ENCODE measurements around the gene PLA2G6. TPM values are rescaled to one million over a fixed set of nuclear protein-coding genes. Genes with fewer than 3 reads are reported as not detected.
"Not testable (repeated sequence)": the region's sequence is repeated elsewhere in the genome, so short reads cannot be mapped to it uniquely, and the experiment has no call there.

Gene PLA2G6
- total RNA-seq, 4 donors from 2014 or later, result 30.7 to 327 (median 72.3) TPM

DNA sequence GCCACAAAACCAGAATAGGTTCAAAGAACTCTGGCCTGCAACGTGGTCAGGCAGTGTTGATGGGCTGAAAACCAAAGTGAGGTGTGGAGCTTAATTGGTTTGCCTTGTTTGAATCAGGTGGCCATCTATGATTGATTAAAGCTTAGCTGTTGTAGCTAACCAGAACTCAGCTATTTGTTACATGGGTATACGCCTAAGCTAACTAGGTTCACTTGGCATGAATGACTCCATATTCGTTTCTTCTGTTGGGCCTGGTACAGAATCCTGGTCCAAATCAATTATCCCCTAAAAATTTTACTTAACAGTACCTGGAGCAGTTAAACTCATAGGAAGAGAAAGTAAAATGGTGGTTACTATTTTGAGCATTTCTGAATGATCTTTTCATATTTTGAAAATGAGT lies 63.4 kb downstream of the PLA2G6 start:
- TF ChIP-seq EP300 (IDR thresholded peaks at IDR 0.05; ENCODE audit: low read depth) (no peak), POLR2A (IDR thresholded peaks at IDR 0.05) (no peak), POLR2AphosphoS5 (IDR thresholded peaks at IDR 0.05) (no peak)
- TF ChIP-seq, protein P1, sequence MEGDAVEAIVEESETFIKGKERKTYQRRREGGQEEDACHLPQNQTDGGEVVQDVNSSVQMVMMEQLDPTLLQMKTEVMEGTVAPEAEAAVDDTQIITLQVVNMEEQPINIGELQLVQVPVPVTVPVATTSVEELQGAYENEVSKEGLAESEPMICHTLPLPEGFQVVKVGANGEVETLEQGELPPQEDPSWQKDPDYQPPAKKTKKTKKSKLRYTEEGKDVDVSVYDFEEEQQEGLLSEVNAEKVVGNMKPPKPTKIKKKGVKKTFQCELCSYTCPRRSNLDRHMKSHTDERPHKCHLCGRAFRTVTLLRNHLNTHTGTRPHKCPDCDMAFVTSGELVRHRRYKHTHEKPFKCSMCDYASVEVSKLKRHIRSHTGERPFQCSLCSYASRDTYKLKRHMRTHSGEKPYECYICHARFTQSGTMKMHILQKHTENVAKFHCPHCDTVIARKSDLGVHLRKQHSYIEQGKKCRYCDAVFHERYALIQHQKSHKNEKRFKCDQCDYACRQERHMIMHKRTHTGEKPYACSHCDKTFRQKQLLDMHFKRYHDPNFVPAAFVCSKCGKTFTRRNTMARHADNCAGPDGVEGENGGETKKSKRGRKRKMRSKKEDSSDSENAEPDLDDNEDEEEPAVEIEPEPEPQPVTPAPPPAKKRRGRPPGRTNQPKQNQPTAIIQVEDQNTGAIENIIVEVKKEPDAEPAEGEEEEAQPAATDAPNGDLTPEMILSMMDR (IDR thresholded peaks at IDR 0.05), result no peak
- H3K27me3 ChIP-seq, result no peaks in the 10 kb centered on the region
- intact Hi-C loops (cut with DNase I; ENCODE audit: low total_unique reads) (loop anchor here (10.0 kb wide), 1 partner anchor 117 kb away; no protein-coding TSS in a partner anchor), in situ Hi-C loops (cut with MboI; ENCODE audit: low pct_ligation_motif_present in 1 of 4, low pct_unique_long_range_greater_than_20kb in 1 of 4, low sequenced_read_pairs in 3 of 4) (loop anchor here in 3 of 4 donors (25.0 kb wide), 3 partner anchors 119 to 244 kb away; no protein-coding TSS in a partner anchor)
- H3K4me3 ChIP-seq, result no peak overlapping the region
- no peak for DNase-seq
- H3K9me3 ChIP-seq, result no peaks in the 10 kb centered on the region
- H3K4me1 ChIP-seq, result peaks cover 0 to 12% (median 5%) of the 10 kb centered on the region in 4 donors
- no peaks in the 10 kb centered on the region for H3K36me3 ChIP-seq
- no peak overlapping the region for H3K27ac ChIP-seq
- WGBS, 2 donors (ENCODE audit: low coverage in 1 of 2), result 82 to 84% methylated on average over 2 to 3 of the region's 3 CpGs

DNA sequence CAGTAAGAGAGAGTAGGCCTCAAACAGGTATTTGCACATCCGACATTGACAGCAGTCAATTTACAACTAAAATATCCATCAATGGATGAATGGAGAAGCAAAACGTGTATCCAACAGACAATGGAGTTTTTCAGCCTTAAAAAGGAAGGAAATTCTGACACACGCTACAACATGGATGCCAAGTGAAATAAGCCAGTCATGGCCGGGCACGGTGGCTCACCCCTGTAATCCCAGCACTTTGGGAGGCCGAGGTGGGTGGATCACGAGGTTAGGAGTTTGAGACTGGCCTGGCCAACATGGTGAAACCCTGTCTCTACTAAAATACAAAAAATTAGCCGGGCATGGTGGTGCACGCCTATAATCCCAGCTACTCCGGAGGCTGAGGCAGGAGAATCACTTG lies 64.1 kb downstream of the PLA2G6 start:
- not testable (repeated sequence) for H3K27ac ChIP-seq, H3K27me3 ChIP-seq, H3K4me3 ChIP-seq, H3K36me3 ChIP-seq, H3K9me3 ChIP-seq, DNase-seq
- intact Hi-C loops (cut with DNase I; ENCODE audit: low total_unique reads), result loop anchor here (10.0 kb wide), 1 partner anchor 117 kb away; no protein-coding TSS in a partner anchor
- in situ Hi-C loops (cut with MboI; ENCODE audit: low pct_ligation_motif_present in 1 of 4, low pct_unique_long_range_greater_than_20kb in 1 of 4, low sequenced_read_pairs in 3 of 4), result loop anchor here in 3 of 4 donors (25.0 kb wide), 3 partner anchors 120 to 245 kb away; no protein-coding TSS in a partner anchor
- 89 to 93% methylated on average over 4 to 10 of the region's 10 CpGs for WGBS, 2 donors (ENCODE audit: low coverage in 1 of 2)
- H3K4me1 ChIP-seq, result peaks cover under 1 to 17% (median 8%) of the 10 kb centered on the region in 4 donors

DNA sequence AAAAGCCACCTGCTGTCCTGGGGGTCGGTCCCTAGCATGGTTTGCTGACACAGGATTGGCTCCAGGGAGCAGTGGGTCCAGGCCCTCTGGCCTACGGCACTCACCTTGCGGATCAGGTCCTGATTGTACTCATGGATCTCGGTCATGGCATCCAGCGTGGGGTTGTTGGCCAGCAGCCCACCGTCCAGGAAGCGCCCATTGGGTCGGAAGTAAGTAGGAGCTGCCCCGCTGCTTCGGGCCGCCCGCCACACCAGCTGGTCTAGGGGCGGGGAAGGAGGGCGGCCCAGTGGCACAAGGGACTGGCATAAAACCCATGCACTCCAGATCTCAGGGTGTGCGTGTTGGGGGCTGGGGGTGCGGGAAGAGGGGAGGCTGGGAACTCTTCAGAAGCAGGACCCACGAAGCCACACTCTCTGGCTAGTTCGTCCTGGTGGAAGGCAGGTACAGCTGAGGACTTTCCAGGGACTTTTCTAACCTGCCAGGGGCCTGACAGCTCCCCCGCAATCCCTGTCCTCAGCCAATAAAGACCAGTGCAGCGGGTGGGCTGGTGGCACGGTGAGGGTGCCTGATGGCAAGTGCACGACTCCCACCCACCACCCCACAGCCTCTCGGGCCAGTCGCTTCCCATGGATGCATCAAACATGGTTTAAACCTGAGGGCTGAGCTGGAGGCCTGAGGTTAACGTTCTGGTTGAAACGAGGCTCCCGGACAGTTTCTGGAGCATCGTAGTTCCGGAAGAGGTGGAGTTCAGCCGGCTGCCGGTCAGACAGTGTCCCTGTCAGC lies 66.0 kb downstream of the PLA2G6 start:
- H3K27ac ChIP-seq, result no peak overlapping the region
- H3K4me3 ChIP-seq, result no peak overlapping the region
- intact Hi-C loops (cut with DNase I; ENCODE audit: low total_unique reads), result loop anchor here (10.0 kb wide), 1 partner anchor 119 kb away; no protein-coding TSS in a partner anchor
- no peaks in the 10 kb centered on the region for H3K36me3 ChIP-seq
- TF ChIP-seq EP300 (IDR thresholded peaks at IDR 0.05; ENCODE audit: low read depth) (no peak), POLR2A (IDR thresholded peaks at IDR 0.05) (no peak), POLR2AphosphoS5 (IDR thresholded peaks at IDR 0.05) (no peak)
- TF ChIP-seq, protein P1 (IDR thresholded peaks at IDR 0.05), result no peak
- H3K4me1 ChIP-seq, result peaks cover 4 to 34% (median 23%) of the 10 kb centered on the region in 4 donors
- no peak for DNase-seq
- 93% methylated on average over 27 of the region's 31 CpGs; no CpG with 5 or more reads in 1 of the 2 donors for WGBS, 2 donors (ENCODE audit: low coverage in 1 of 2)
- no peaks in the 10 kb centered on the region for H3K27me3 ChIP-seq
- no peaks in the 10 kb centered on the region for H3K9me3 ChIP-seq
- in situ Hi-C loops (cut with MboI; ENCODE audit: low pct_ligation_motif_present in 1 of 4, low pct_unique_long_range_greater_than_20kb in 1 of 4, low sequenced_read_pairs in 3 of 4), result loop anchor here in 3 of 4 donors (25.0 kb wide), 3 partner anchors 122 to 247 kb away; no protein-coding TSS in a partner anchor

DNA sequence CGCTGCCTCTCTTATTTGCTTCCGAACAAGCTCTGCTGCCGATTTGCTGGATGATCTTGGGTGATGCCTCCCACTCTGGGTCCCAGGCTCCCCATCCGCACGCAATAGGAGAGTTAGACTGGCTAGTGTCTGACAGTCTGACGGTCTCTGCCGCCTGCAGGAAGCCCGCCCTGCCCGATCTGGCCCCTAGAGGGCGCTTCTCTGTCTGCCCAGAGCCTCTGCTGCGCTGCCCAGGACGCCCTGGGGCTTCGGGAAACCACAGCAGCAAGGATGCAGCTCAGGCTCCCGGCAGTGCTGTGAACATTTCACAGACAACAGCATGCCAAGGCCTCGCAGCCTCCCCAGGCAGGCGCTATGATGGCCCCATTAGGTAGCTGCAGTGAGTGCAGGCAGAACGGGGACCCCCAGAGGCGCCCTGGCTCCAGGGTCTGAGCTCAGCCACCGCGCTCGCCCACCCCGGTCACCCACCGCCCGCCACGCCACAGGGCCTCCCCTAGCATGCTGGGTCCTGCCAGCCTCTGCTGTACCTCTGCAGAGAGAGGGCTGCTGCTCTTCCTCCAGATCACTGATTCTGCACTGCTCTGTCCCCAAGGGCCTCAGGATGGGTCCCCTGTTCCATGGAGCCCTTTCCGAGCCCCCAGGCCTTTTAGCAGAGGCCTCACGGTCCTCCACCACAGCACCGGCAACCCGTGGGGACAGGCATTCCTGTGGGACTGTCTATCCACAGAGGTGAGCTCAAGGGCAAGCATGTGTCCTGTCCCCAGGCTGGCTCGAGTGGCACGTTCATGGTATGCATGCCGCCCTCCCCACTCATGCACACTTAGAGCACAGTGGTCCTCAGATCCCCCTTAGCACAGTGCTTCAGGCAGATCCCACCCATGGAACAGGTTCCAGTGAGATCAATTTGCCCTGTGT lies 66.9 kb downstream of the PLA2G6 start:
- Histone ChIP-seq H3K27ac (no peak overlapping the region), H3K4me1 (peaks cover 4 to 30% (median 21%) of the 10 kb centered on the region in 4 donors), H3K36me3 (no peaks in the 10 kb centered on the region), H3K27me3 (no peaks in the 10 kb centered on the region), H3K9me3 (no peaks in the 10 kb centered on the region), H3K4me3 (no peak overlapping the region)
- intact Hi-C loops (cut with DNase I; ENCODE audit: low total_unique reads), result loop anchor here (5.0 to 10.0 kb wide), 2 partner anchors 120 to 238 kb away; no protein-coding TSS in a partner anchor
- in situ Hi-C loops (cut with MboI; ENCODE audit: low pct_ligation_motif_present in 1 of 4, low pct_unique_long_range_greater_than_20kb in 1 of 4, low sequenced_read_pairs in 3 of 4), result loop anchor here in 3 of 4 donors (25.0 kb wide), 3 partner anchors 123 to 248 kb away; no protein-coding TSS in a partner anchor
- no peak for TF ChIP-seq POLR2A (IDR thresholded peaks at IDR 0.05)
- TF ChIP-seq, protein P1 (IDR thresholded peaks at IDR 0.05), result peak; percentile 86 to 95 (median 93)
- DNase-seq, result peak; percentile 90
- WGBS, 2 donors (ENCODE audit: low coverage in 1 of 2), result 33% methylated on average over 23 of the region's 32 CpGs; no CpG with 5 or more reads in 1 of the 2 donors
